Nephron (organoid): Measurements from ENCODE around the gene NPTX1.
A peak's percentile ranks its signal among the peaks of the same experiment; 100 is the strongest.

Source experiments
- H3K27ac Mint-ChIP-seq, 3 experiments: 2 replicates each; pipeline ENCODE4 v1.8.0; 2020; ENCODE audit warnings: mixed read lengths in 3 of 3, mild to moderate bottlenecking in 2 of 3, moderate library complexity in 1 of 3
- H3K27me3 Mint-ChIP-seq: 2 replicates; pipeline ENCODE4 v1.8.0; 2021; ENCODE audit warnings: low read depth, mild to moderate bottlenecking, moderate library complexity, mixed read lengths
- H3K36me3 Mint-ChIP-seq: 2 replicates; pipeline ENCODE4 v1.8.0; 2020; ENCODE audit warnings: low read depth, mixed read lengths
- H3K4me1 Mint-ChIP-seq: 2 replicates; pipeline ENCODE4 v1.8.0; 2020; ENCODE audit warnings: mixed read lengths
- H3K4me3 Mint-ChIP-seq, 3 experiments: 2 replicates each; pipeline ENCODE4 v1.8.0; 2020; ENCODE audit warnings: mild to moderate bottlenecking in 3 of 3, mixed read lengths in 3 of 3, moderate library complexity in 2 of 3
- H3K9me3 Mint-ChIP-seq: 2 replicates; pipeline ENCODE4 v1.8.0; 2020; ENCODE audit warnings: mixed read lengths
- CTCF ChIP-seq, 3 experiments: fragments of 200-600 bp; sonication (generic); IDR thresholded peaks; one replicate each; pipeline ENCODE4 v1.5.0; 2021; ENCODE audit warnings: antibody characterized with exemption in 3 of 3; ENCODE audit not compliant: unreplicated experiment in 3 of 3

NPTX1 gene

GRCh38 chr17:80475910-80476876, at the start of gene NPTX1:
NPTX1 (minus strand) TSS chr17:80476607; CDS start chr17:80476446, 161 bp downstream.
- Mint-ChIP-seq H3K36me3 (no peaks in the 10 kb centered on the region), H3K4me3 (peak within 1 kb of the TSS in 2 of 3 experiments; percentile 48 to 74), H3K9me3 (no peaks in the 10 kb centered on the region), H3K4me1 (peaks cover 11% of the 10 kb centered on the region), H3K27ac (no peak within 1 kb of the TSS), H3K27me3 (peaks cover 79% of the 10 kb centered on the region)
- TF ChIP-seq CTCF (IDR thresholded peaks at IDR 0.05; ENCODE audit: unreplicated experiment in 3 of 3), result no peak

GRCh38 chr17:80523956-80524712, 47.7 kb upstream of the NPTX1 start:
- Mint-ChIP-seq H3K4me1 (peaks cover 18% of the 10 kb centered on the region), H3K9me3 (no peaks in the 10 kb centered on the region), H3K27ac (peak overlapping the region; percentile 27 to 40 (median 31)), H3K36me3 (no peaks in the 10 kb centered on the region), H3K27me3 (peaks cover 27% of the 10 kb centered on the region), H3K4me3 (no peak overlapping the region)
- no peak for TF ChIP-seq CTCF (IDR thresholded peaks at IDR 0.05; ENCODE audit: unreplicated experiment in 3 of 3)

- Mint-ChIP-seq H3K27ac (no peak overlapping the region), H3K27me3 (peaks cover 27% of the 10 kb centered on the region), H3K36me3 (no peaks in the 10 kb centered on the region), H3K9me3 (no peaks in the 10 kb centered on the region), H3K4me3 (no peak overlapping the region), H3K4me1 (peaks cover 13% of the 10 kb centered on the region)
- TF ChIP-seq CTCF (IDR thresholded peaks at IDR 0.05; ENCODE audit: unreplicated experiment in 3 of 3), result no peak
Measured at GRCh38 chr17:80523054-80523744, 46.8 kb upstream of the NPTX1 start.

GRCh38 chr17:80520810-80521455, 44.5 kb upstream of the NPTX1 start:
- no peak for TF ChIP-seq CTCF (IDR thresholded peaks at IDR 0.05; ENCODE audit: unreplicated experiment in 3 of 3)
- H3K27me3 Mint-ChIP-seq, result peaks cover 18% of the 10 kb centered on the region
- no peak overlapping the region for H3K27ac Mint-ChIP-seq
- no peaks in the 10 kb centered on the region for H3K36me3 Mint-ChIP-seq
- no peak overlapping the region for H3K4me3 Mint-ChIP-seq
- peaks cover 13% of the 10 kb centered on the region for H3K4me1 Mint-ChIP-seq
- H3K9me3 Mint-ChIP-seq, result no peaks in the 10 kb centered on the region

- no peak for TF ChIP-seq CTCF (IDR thresholded peaks at IDR 0.05; ENCODE audit: unreplicated experiment in 3 of 3)
- H3K27ac Mint-ChIP-seq, result no peak overlapping the region
- H3K27me3 Mint-ChIP-seq, result peaks cover 10% of the 10 kb centered on the region
- no peaks in the 10 kb centered on the region for H3K9me3 Mint-ChIP-seq
- H3K4me1 Mint-ChIP-seq, result peaks cover 7% of the 10 kb centered on the region
- H3K36me3 Mint-ChIP-seq, result no peaks in the 10 kb centered on the region
- H3K4me3 Mint-ChIP-seq, result no peak overlapping the region
Measured at GRCh38 chr17:80519091-80519781, 42.8 kb upstream of the NPTX1 start.
